Measurements from ENCODE around the gene WSCD2. TPM values are rescaled to one million over a fixed set of nuclear protein-coding genes. Genes with fewer than 3 reads are reported as not detected.

The WSCD2 gene
- total RNA-seq, 4 donors from 2014 or later: under 0.01 to 1.5 (median 0.49) TPM; not detected in 1

DNA sequence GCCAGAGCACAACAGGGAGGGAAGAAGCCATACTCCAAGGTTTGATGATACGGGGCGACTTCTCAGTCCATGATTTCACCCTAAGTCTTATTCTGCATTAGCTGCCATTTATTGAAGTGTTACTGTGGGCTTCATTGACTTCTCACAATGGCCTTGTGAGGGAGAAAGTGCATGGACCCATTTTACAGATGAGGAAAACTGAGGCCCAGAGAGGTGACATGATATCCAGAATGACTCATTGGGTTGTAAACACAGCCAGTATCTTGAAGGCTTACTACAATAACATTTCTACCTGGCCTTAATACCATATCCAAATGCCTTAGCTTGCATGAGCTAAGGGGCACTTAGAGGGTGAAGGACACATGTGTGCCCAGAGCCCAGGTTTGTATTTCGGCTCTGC is 109.4 kb downstream of the WSCD2 start:
- TF ChIP-seq, protein P1, sequence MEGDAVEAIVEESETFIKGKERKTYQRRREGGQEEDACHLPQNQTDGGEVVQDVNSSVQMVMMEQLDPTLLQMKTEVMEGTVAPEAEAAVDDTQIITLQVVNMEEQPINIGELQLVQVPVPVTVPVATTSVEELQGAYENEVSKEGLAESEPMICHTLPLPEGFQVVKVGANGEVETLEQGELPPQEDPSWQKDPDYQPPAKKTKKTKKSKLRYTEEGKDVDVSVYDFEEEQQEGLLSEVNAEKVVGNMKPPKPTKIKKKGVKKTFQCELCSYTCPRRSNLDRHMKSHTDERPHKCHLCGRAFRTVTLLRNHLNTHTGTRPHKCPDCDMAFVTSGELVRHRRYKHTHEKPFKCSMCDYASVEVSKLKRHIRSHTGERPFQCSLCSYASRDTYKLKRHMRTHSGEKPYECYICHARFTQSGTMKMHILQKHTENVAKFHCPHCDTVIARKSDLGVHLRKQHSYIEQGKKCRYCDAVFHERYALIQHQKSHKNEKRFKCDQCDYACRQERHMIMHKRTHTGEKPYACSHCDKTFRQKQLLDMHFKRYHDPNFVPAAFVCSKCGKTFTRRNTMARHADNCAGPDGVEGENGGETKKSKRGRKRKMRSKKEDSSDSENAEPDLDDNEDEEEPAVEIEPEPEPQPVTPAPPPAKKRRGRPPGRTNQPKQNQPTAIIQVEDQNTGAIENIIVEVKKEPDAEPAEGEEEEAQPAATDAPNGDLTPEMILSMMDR (IDR thresholded peaks at IDR 0.05; ENCODE audit: low read depth): no peak

DNA sequence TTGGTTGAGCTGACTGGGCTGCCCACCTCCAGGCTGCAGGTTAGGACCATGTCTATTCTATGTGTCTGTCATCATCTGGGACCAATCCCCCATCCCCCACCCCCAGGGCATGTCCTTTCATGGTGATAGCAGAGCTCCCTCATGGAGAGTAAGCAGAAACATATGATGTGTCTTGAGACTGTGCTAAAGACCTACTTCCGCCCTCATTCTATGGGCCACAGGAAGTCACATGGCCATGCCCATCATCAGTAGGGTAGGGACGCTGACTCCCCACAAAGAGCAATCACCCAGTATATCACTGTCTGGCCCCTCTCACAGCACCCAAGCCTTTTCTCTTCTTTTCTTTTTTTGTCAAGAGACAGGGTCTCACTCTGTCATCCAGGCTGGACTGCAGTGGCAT is 110.3 kb downstream of the WSCD2 start:
- TF ChIP-seq, protein P1 (IDR thresholded peaks at IDR 0.05; ENCODE audit: low read depth): no peak

DNA sequence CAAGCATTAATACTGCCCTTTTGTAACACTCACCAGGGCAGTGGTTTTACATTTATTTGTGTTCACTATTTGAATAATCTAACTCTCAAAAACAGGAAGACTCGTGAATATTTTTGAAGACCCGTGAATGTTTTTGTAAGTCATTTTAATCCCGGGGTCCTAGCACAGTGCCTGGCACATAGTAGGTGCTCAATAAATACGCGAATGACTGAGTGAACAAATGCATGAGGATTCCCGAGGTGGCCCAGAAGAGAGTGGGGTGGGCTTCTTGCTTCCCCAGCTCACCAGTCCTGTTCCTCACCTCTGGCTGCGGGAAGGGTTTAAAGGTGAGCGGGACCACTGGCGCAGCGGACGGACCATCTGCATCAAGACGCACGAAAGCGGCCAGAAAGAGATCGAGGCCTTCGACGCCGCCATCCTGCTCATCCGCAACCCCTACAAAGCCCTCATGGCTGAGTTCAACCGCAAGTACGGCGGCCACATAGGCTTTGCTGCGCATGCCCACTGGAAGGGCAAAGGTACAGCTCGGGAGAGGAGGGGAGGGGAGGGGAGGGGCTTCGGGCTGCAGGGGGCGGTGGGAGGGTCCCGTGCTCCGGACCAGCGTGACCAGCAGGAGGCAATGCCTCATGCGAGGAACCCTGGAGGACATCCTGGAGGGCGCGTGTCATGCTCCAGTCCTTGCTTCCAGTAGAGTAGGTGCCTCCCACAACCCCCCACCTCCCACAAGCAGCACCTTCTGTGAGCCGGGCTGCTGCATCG is 111.1 kb downstream of the WSCD2 start:
- TF ChIP-seq, protein P1 (IDR thresholded peaks at IDR 0.05; ENCODE audit: low read depth): no peak

DNA sequence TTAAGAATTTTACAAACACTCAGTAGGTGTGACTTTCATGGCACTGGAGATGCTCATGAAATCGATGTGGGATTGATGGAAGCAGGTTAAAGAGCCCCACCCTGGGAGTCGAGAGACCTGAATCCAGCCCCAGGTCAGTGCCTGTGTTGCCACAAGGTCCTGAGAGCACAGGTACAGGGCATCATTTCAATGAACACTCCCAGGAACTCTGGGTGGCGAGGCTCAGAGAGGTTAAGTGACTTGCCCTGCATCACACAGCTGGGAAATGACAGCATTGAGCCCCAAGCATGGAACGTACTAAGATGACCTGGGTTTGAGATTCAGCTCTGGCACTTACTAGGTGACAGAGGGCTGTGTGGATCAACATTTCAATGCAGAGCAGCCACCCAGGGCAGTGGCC is 111.8 kb downstream of the WSCD2 start:
- TF ChIP-seq, protein P1 (IDR thresholded peaks at IDR 0.05; ENCODE audit: low read depth): no peak

DNA sequence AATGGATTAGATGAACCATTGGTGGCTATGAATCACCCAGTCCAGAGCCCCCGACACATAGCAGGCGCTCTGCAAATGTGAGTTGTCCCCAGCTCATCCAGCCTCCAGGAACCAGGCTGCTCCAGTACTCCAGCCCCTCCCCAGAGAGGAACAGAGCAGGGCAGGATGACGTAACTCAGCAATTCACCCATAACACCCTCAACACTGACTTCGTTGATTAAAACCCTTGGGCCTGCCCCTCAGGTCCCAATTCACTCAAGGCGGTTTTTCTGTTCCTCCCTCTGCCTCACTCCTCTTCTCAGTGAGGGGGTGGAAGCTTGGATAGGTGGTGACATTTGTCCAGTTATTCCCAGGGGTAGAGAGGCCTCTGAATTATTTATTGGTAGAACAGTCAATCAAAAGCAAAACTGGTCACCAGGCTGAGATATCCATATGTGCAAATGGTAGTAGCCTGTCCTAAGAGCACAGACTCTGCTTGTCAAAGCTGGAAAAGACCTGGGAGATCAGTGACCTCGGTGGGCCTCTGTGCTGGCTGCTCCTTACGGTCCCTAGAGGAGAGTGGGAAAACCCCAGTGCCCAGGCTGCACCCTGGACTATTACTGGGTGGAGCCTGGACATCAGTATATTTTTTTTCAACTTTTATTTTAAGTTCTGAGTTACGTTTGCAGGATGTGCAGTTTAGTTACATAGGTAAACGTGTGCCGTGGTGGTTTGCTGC is 113.1 kb downstream of the WSCD2 start:
- TF ChIP-seq, protein P1 (IDR thresholded peaks at IDR 0.05; ENCODE audit: low read depth): no peak

DNA sequence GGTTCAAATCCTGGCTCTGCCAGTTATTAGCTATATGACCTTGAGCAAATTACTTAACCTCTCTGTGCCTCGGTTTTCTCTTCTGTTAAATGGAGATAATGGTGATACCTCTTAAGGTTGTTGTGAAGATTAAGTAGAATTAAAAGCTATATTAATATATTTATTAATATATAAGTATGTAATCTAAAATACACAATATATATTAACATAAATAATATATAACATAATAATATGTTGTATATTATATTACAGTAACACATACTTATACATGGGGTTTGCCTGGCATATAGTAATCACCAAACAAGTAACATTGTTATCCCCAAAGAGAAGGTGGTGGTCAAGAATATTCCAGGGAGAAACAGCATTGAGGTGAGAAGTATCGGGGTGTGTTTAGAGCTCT is 118.0 kb downstream of the WSCD2 start:
- TF ChIP-seq, protein P1 (IDR thresholded peaks at IDR 0.05; ENCODE audit: low read depth): no peak

DNA sequence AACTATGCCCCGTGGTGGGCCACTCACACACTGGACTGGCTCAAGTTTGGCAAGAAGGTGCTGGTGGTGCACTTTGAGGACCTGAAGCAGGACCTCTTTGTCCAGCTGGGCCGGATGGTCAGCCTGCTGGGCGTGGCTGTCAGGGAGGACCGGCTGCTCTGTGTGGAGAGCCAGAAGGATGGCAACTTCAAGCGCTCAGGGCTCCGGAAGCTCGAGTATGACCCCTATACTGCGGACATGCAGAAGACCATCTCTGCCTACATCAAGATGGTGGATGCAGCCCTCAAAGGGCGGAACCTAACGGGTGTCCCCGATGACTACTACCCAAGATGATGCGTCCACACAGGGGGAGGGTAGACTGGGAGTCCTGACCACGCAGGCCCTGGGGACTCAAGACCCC is 118.9 kb downstream of the WSCD2 start:
- TF ChIP-seq, protein P1 (IDR thresholded peaks at IDR 0.05; ENCODE audit: low read depth): no peak
